ENCODE data around the gene LRTM2. TPM values are rescaled to one million over a fixed set of nuclear protein-coding genes. Genes with fewer than 3 reads are reported as not detected.
A peak's percentile ranks its signal among the peaks of the same experiment; 100 is the strongest.

LRTM2 gene
- polyA plus RNA-seq, 1 donor from 2014 or later, result 2.4 TPM

GRCh38 chr12:1839464-1839863, 19.1 kb downstream of the LRTM2 start:
- no peaks in the 10 kb centered on the region for H4K20me1 ChIP-seq (ENCODE audit: insufficient read depth)
- no peaks in the 10 kb centered on the region for H3F3A ChIP-seq (ENCODE audit: insufficient read depth, low read length, poor library complexity, severe bottlenecking)
- H3K79me2 ChIP-seq (replicated peaks; ENCODE audit: insufficient read depth, low read length), result no peaks in the 10 kb centered on the region
- H3K27ac ChIP-seq (ENCODE audit: low read length), result peak overlapping the region; percentile 50
- H3K9me3 ChIP-seq (ENCODE audit: low read length), result no peaks in the 10 kb centered on the region
- peak overlapping the region; percentile 37 for H3K9ac ChIP-seq (ENCODE audit: low read length)
- H3K4me2 ChIP-seq (ENCODE audit: low read length), result no peak overlapping the region
- no peak overlapping the region for H3K4me3 ChIP-seq (ENCODE audit: low read length)
- no peak overlapping the region for H2AFZ ChIP-seq (ENCODE audit: low read depth, low read length)
- TF ChIP-seq EZH2 (IDR thresholded peaks at IDR 0.05; ENCODE audit: borderline replicate concordance, insufficient read depth, low read length, poor library complexity, severe bottlenecking) (no peak), POLR2AphosphoS5 (IDR thresholded peaks at IDR 0.05) (no peak), TAF1 (IDR thresholded peaks at IDR 0.05; ENCODE audit: low read depth) (no peak), CTCF (IDR thresholded peaks at IDR 0.05; ENCODE audit: poor library complexity, severe bottlenecking) (no peak), MXI1 (conservative IDR thresholded peaks at IDR 0.05; ENCODE audit: poor library complexity, severe bottlenecking) (no peak), REST (IDR thresholded peaks at IDR 0.05; ENCODE audit: borderline replicate concordance) (no peak), RAD21 (conservative IDR thresholded peaks at IDR 0.05) (no peak), SMC3 (conservative IDR thresholded peaks at IDR 0.05; ENCODE audit: poor library complexity) (no peak), EP300 (conservative IDR thresholded peaks at IDR 0.05; ENCODE audit: poor library complexity, severe bottlenecking) (no peak)
- no peaks in the 10 kb centered on the region for H3K27me3 ChIP-seq (ENCODE audit: insufficient read depth, low read depth, low read length)
- no peaks in the 10 kb centered on the region for H3K36me3 ChIP-seq (ENCODE audit: insufficient read depth, low read length)
- no peaks in the 10 kb centered on the region for H3K9me2 ChIP-seq (ENCODE audit: insufficient read depth, low read length)

GRCh38 chr12:1839956-1840951, 19.9 kb downstream of the LRTM2 start:
- H3K9ac ChIP-seq (ENCODE audit: low read length), result no peak overlapping the region
- peak overlapping the region; percentile 50 for H3K27ac ChIP-seq (ENCODE audit: low read length)
- H3K36me3 ChIP-seq (ENCODE audit: insufficient read depth, low read length), result no peaks in the 10 kb centered on the region
- H3K4me3 ChIP-seq (ENCODE audit: low read length), result no peak overlapping the region
- no peaks in the 10 kb centered on the region for H3K9me2 ChIP-seq (ENCODE audit: insufficient read depth, low read length)
- no peak overlapping the region for H3K4me2 ChIP-seq (ENCODE audit: low read length)
- H3K9me3 ChIP-seq (ENCODE audit: low read length), result no peaks in the 10 kb centered on the region
- no peaks in the 10 kb centered on the region for H4K20me1 ChIP-seq (ENCODE audit: insufficient read depth)
- H2AFZ ChIP-seq (ENCODE audit: low read depth, low read length), result no peak overlapping the region
- H3K79me2 ChIP-seq (replicated peaks; ENCODE audit: insufficient read depth, low read length), result no peaks in the 10 kb centered on the region
- H3F3A ChIP-seq (ENCODE audit: insufficient read depth, low read length, poor library complexity, severe bottlenecking), result no peaks in the 10 kb centered on the region
- no peaks in the 10 kb centered on the region for H3K27me3 ChIP-seq (ENCODE audit: insufficient read depth, low read depth, low read length)
- TF ChIP-seq TAF1 (IDR thresholded peaks at IDR 0.05; ENCODE audit: low read depth), result no peak
- TF ChIP-seq RAD21 (conservative IDR thresholded peaks at IDR 0.05), result no peak
- TF ChIP-seq REST (IDR thresholded peaks at IDR 0.05; ENCODE audit: borderline replicate concordance), result no peak
- TF ChIP-seq SMC3 (conservative IDR thresholded peaks at IDR 0.05; ENCODE audit: poor library complexity), result no peak
- no peak for TF ChIP-seq CTCF (IDR thresholded peaks at IDR 0.05; ENCODE audit: poor library complexity, severe bottlenecking)
- TF ChIP-seq EZH2 (IDR thresholded peaks at IDR 0.05; ENCODE audit: borderline replicate concordance, insufficient read depth, low read length, poor library complexity, severe bottlenecking), result no peak
- no peak for TF ChIP-seq EP300 (conservative IDR thresholded peaks at IDR 0.05; ENCODE audit: poor library complexity, severe bottlenecking)
- TF ChIP-seq POLR2AphosphoS5 (IDR thresholded peaks at IDR 0.05), result no peak
- TF ChIP-seq MXI1 (conservative IDR thresholded peaks at IDR 0.05; ENCODE audit: poor library complexity, severe bottlenecking), result no peak
